A549 (cell line): Measurements from ENCODE around the gene TMEM30B. TPM values are rescaled to one million over a fixed set of nuclear protein-coding genes. Genes with fewer than 3 reads are reported as not detected.
A peak's percentile ranks its signal among the peaks of the same experiment; 100 is the strongest.

Experiments used
- ATAC-seq, 2 experiments: fragments of 200-7000 bp in 1 of 2; fragments of >200 bp in 1 of 2; cut with Nextera tagmentation in 1 of 2; cut with Tn5 transposase in 1 of 2; 3 replicates each; pipeline versions ENCODE4 v1.8.0 to v1.9.1; 2018 to 2020; ENCODE audit warnings: mild to moderate bottlenecking in 1 of 2, moderate library complexity in 1 of 2
- CTCF ChIA-PET: fragments of 300-600 bp; sonication (Branson Sonifier 250); formaldehyde crosslinking; extraction: SDS; loops from one replicate; lab custom pipeline; 2021; ENCODE audit warnings: antibody characterized with exemption, inconsistent platforms; lab: Yijun Ruan, JAX
- POLR2A ChIA-PET: fragments of 350-600 bp; formaldehyde crosslinking; extraction: SDS; loops from one replicate; lab custom pipeline; 2021; ENCODE audit warnings: antibody characterized with exemption, inconsistent platforms; lab: Yijun Ruan, JAX
- DNase-seq, 2 experiments: peaks; one replicate each; pipeline versions ENCODE4 v3.0.0 to v3.0.0-alpha.2; 2011 to 2016; ENCODE audit warnings: low read depth in 1 of 2, low spot score in 1 of 2
- FAIRE-seq: peaks from 2 replicates; lab custom pipeline; 2011; peaks lifted over from hg19 to GRCh38; lab: Jason Lieb, UNC
- H3K27ac ChIP-seq, 2 experiments: fragments of >200 bp; sonication (Bioruptor Twin); formaldehyde crosslinking; 3 replicates each; pipeline ENCODE4 v1.5.1; 2016 to 2017
- H3K4me1 ChIP-seq: fragments of >200 bp; sonication (Bioruptor Twin); formaldehyde crosslinking; 3 replicates; pipeline ENCODE4 v1.6.1; 2016
- H3K4me2 ChIP-seq: fragments of >200 bp; sonication (Bioruptor Twin); formaldehyde crosslinking; 3 replicates; pipeline ENCODE4 v1.6.1; 2016
- H3K4me3 ChIP-seq: fragments of >200 bp; sonication (Bioruptor Twin); formaldehyde crosslinking; 3 replicates; pipeline ENCODE4 v1.5.1; 2016
- H3K9me3 ChIP-seq: fragments of >200 bp; sonication (Bioruptor Twin); formaldehyde crosslinking; 3 replicates; pipeline ENCODE4 v1.6.1; 2016
- ESRRA ChIP-seq: fragments of 150-350 bp; IDR thresholded peaks from 2 replicates; pipeline ENCODE4 v1.6.1; 2014; ENCODE audit warnings: mild to moderate bottlenecking, low read length, borderline replicate concordance
- FOSB ChIP-seq: fragments of 250-450 bp; sonication (Bioruptor Pico); IDR thresholded peaks from 2 replicates; pipeline ENCODE4 v1.5.0; 2020; ENCODE audit warnings: mild to moderate bottlenecking, moderate library complexity
- HEYL ChIP-seq: fragments of 250-450 bp; sonication (Bioruptor Pico); IDR thresholded peaks from 2 replicates; pipeline ENCODE4 v1.8.0; 2021; ENCODE audit warnings: mild to moderate bottlenecking, moderate library complexity
- HOXA7 ChIP-seq: fragments of 250-450 bp; sonication (Bioruptor Pico); IDR thresholded peaks from 2 replicates; pipeline ENCODE4 v1.5.0; 2020; ENCODE audit warnings: mild to moderate bottlenecking, moderate library complexity
- KDM5A ChIP-seq: fragments of 200-600 bp; sonication (generic); IDR thresholded peaks from 2 replicates; pipeline ENCODE4 v1.6.1; 2016; ENCODE audit warnings: antibody characterized with exemption, mild to moderate bottlenecking
- MYC ChIP-seq: IDR thresholded peaks from 2 replicates; pipeline ENCODE4 v1.6.1; 2012; ENCODE audit warnings: mild to moderate bottlenecking, inconsistent platforms, low read length, improper control_type of control experiment, borderline replicate concordance
- POLR2AphosphoS2 ChIP-seq: conservative IDR thresholded peaks from 2 replicates; pipeline ENCODE4 v1.6.1; 2012; ENCODE audit warnings: low read length, improper control_type of control experiment, inconsistent platforms
- RAD21 ChIP-seq, 2 experiments: fragments of >200 bp in 1 of 2; sonication (Bioruptor Twin) in 1 of 2; formaldehyde crosslinking in 1 of 2; IDR thresholded peaks in 1 of 2; conservative IDR thresholded peaks in 1 of 2; 2 replicates in 1 of 2; 3 replicates in 1 of 2; pipeline ENCODE4 v1.6.1; 2012 to 2018; ENCODE audit warnings: inconsistent platforms in 1 of 2
- RCOR1 ChIP-seq: fragments of 150-350 bp; IDR thresholded peaks from 2 replicates; pipeline ENCODE4 v1.6.1; 2014; ENCODE audit warnings: antibody characterized with exemption, low read length, low read depth
- RFX5 ChIP-seq: fragments of 450-650 bp; IDR thresholded peaks from 2 replicates; pipeline ENCODE4 v1.7.1; 2014; ENCODE audit warnings: antibody characterized with exemption, mild to moderate bottlenecking, moderate library complexity
- SMC3 ChIP-seq: fragments of >200 bp; sonication (Bioruptor Twin); formaldehyde crosslinking; IDR thresholded peaks from 3 replicates; pipeline ENCODE4 v1.6.1; 2018; ENCODE audit warnings: inconsistent platforms
- SREBF2 ChIP-seq: fragments of 450-650 bp; IDR thresholded peaks from 2 replicates; pipeline ENCODE4 v1.6.1; 2014; ENCODE audit warnings: mild to moderate bottlenecking, moderate library complexity
- TFCP2L1 ChIP-seq: fragments of 250-450 bp; sonication (Bioruptor Pico); IDR thresholded peaks from 2 replicates; pipeline ENCODE4 v1.5.0; 2021; ENCODE audit warnings: mild to moderate bottlenecking
- TP53 ChIP-seq: fragments of 250-450 bp; sonication (Bioruptor Pico); IDR thresholded peaks from 2 replicates; pipeline ENCODE4 v1.5.0; 2021; ENCODE audit warnings: mild to moderate bottlenecking, moderate library complexity
- WGBS: methylation state at CpG from one replicate; pipeline ENCODE4 v1.1.6; 2017; ENCODE audit errors: missing lambda C conversion rate; 5-methylcytosine and 5-hydroxymethylcytosine counted together
- polyA plus RNA-seq, 4 experiments: library from polyadenylated mRNA; depleted of rRNA in 3 of 4; stranded (reverse); fragments of >200 nt; fragmentation: RNase III in 1 of 4; extraction: RNeasy Plus Mini Kit Qiagen cat#74134 plus additional on column Dnase treatment in 1 of 4; gene quantifications; 2 replicates in 3 of 4; 3 replicates in 1 of 4; pipeline ENCODE4 v1.2.3, GENCODE V29; 2011 to 2017
- TF ChIP-seq, protein P1 (sequence below): fragments of >200 bp; sonication (Bioruptor Twin); formaldehyde crosslinking; IDR thresholded peaks from 3 replicates; pipeline ENCODE4 v1.5.1; 2016
- TF ChIP-seq, protein P2 (sequence below): IDR thresholded peaks from 2 replicates; pipeline ENCODE4 v1.6.1; 2012; ENCODE audit warnings: low read depth, borderline replicate concordance
- TF ChIP-seq, protein P3 (sequence below): fragments of 200-600 bp; sonication (generic); IDR thresholded peaks from 2 replicates; pipeline ENCODE4 v1.6.1; 2016; ENCODE audit warnings: antibody characterized with exemption, mild to moderate bottlenecking, moderate library complexity

Gene TMEM30B
- polyA plus RNA-seq, 2 of the 4 experiments (the other 2 are of a cell fraction): 0.16 to 0.21 TPM

DNA sequence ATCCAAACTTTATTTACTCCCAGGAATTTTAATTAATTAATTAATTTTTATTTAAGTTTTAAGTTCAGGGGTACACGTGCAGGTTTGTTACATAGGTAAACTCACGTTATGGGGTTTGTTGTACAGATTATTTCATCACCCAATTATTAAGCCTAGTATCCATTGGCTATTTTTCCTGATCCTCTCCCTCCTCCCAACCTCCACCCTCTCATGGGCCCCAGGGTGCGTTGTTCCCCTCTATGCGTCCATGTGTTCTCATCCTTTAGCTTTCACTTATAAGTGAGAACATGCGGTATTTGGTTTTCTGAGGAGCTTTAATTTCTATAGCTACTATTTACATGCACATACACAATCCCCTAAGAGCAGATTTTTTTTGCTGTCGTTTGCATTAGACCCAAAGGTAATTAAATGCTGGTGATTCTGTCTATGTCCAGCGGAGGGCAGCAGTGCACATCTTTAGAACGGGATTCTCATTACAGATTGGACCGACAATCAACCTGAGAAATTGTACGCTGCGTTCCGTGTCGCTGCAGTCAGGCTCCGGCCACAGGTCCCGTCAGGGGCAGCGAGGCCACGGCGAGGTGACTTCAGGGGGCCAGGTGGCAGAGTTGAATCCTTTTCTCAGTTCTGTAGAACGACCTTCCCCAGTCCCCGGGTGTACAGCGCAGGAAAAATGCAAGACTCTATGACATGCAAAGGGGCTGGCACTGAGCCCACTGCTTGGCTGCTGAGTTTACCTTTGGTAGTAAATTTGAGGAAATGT, 11.6 kb downstream of the TMEM30B start:
- FAIRE-seq: peak; percentile 89
- DNase-seq: peak; percentile 73 to 77
- peak; percentile 90 to 93 for ATAC-seq
- Histone ChIP-seq H3K4me1 (no peaks in the 10 kb centered on the region), H3K4me2 (peak overlapping the region; percentile 82)
- ChIA-PET POLR2A (no interaction called here), CTCF (interaction anchor here (0.5 to 7.7 kb wide), 16 partner anchors 9 to 865 kb away, joined by 3 to 97 read pairs (median 4); partner anchors contain the start of gene TMEM30B)
- WGBS: 2% methylated on average over 20 of the region's 21 CpGs
- TF ChIP-seq RAD21 (conservative IDR thresholded peaks at IDR 0.05 in 1 of 2, IDR thresholded peaks at IDR 0.05 in 1 of 2) (peak; percentile 78 to 82), SMC3 (peak; percentile 78), FOSB (CRISPR knock-in tag) (no peak), SREBF2 (no peak)
- TF ChIP-seq, protein P1, sequence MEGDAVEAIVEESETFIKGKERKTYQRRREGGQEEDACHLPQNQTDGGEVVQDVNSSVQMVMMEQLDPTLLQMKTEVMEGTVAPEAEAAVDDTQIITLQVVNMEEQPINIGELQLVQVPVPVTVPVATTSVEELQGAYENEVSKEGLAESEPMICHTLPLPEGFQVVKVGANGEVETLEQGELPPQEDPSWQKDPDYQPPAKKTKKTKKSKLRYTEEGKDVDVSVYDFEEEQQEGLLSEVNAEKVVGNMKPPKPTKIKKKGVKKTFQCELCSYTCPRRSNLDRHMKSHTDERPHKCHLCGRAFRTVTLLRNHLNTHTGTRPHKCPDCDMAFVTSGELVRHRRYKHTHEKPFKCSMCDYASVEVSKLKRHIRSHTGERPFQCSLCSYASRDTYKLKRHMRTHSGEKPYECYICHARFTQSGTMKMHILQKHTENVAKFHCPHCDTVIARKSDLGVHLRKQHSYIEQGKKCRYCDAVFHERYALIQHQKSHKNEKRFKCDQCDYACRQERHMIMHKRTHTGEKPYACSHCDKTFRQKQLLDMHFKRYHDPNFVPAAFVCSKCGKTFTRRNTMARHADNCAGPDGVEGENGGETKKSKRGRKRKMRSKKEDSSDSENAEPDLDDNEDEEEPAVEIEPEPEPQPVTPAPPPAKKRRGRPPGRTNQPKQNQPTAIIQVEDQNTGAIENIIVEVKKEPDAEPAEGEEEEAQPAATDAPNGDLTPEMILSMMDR: peak; percentile 86
- TF ChIP-seq, protein P2, sequence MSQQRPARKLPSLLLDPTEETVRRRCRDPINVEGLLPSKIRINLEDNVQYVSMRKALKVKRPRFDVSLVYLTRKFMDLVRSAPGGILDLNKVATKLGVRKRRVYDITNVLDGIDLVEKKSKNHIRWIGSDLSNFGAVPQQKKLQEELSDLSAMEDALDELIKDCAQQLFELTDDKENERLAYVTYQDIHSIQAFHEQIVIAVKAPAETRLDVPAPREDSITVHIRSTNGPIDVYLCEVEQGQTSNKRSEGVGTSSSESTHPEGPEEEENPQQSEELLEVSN: peak; percentile 22; the same call in 1 of the 2 replicates
- TF ChIP-seq, all 56 proteins: peak for 4
- H3K4me3 ChIP-seq: peak overlapping the region; percentile 37
- peak overlapping the region; percentile 36 to 75; a peak in 4 of 6 replicates for H3K27ac ChIP-seq
- no peaks in the 10 kb centered on the region for H3K9me3 ChIP-seq

DNA sequence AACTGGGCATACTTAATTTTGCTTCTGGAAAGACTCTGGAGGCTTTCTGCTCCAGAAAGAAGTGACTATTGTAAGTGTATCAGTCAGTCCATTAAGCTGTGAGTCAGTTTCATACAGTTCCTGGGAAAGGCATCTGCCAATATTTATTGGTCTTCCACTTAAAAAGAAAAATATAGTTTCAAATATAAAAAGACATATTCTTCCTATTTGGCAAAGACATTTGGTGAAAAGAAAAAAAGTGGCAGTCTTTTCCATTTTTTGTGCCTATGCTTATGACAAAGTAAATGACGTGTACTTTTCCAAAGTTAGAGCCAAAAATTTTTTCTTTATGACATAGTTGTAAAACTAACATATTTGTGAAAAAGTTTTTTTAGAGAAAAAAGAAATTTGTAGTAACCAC, 12.3 kb downstream of the TMEM30B start:
- ChIA-PET POLR2A (no interaction called here), CTCF (interaction anchor here (0.5 to 7.7 kb wide), 18 partner anchors 8 to 866 kb away, joined by 3 to 97 read pairs (median 3); partner anchors contain the start of gene TMEM30B)
- Histone ChIP-seq H3K4me3 (no peak overlapping the region), H3K9me3 (no peaks in the 10 kb centered on the region), H3K27ac (no peak overlapping the region), H3K4me1 (no peaks in the 10 kb centered on the region), H3K4me2 (no peak overlapping the region)
- DNase-seq (no peak), ATAC-seq (no peak), FAIRE-seq (no peak)
- 4% methylated on average over 1 of the region's 1 CpG for WGBS
- TF ChIP-seq ESRRA (no peak), MYC (no peak), TP53 (CRISPR knock-in tag) (no peak), KDM5A (no peak), POLR2AphosphoS2 (no peak), HEYL (CRISPR knock-in tag) (no peak), HOXA7 (CRISPR knock-in tag) (no peak), RFX5 (no peak), RCOR1 (no peak), TFCP2L1 (CRISPR knock-in tag) (no peak)
- TF ChIP-seq, protein P3, sequence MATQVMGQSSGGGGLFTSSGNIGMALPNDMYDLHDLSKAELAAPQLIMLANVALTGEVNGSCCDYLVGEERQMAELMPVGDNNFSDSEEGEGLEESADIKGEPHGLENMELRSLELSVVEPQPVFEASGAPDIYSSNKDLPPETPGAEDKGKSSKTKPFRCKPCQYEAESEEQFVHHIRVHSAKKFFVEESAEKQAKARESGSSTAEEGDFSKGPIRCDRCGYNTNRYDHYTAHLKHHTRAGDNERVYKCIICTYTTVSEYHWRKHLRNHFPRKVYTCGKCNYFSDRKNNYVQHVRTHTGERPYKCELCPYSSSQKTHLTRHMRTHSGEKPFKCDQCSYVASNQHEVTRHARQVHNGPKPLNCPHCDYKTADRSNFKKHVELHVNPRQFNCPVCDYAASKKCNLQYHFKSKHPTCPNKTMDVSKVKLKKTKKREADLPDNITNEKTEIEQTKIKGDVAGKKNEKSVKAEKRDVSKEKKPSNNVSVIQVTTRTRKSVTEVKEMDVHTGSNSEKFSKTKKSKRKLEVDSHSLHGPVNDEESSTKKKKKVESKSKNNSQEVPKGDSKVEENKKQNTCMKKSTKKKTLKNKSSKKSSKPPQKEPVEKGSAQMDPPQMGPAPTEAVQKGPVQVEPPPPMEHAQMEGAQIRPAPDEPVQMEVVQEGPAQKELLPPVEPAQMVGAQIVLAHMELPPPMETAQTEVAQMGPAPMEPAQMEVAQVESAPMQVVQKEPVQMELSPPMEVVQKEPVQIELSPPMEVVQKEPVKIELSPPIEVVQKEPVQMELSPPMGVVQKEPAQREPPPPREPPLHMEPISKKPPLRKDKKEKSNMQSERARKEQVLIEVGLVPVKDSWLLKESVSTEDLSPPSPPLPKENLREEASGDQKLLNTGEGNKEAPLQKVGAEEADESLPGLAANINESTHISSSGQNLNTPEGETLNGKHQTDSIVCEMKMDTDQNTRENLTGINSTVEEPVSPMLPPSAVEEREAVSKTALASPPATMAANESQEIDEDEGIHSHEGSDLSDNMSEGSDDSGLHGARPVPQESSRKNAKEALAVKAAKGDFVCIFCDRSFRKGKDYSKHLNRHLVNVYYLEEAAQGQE: no peak
- TF ChIP-seq, all 56 proteins: peak for 0
